Globus pallidus (tissue), 1 donor: ENCODE measurements around the gene SRR.
"Not testable (repeated sequence)": the region's sequence is repeated elsewhere in the genome, so short reads cannot be mapped to it uniquely, and the experiment has no call there.

Experiments
- DNase-seq: peaks from one replicate; pipeline ENCODE4 v3.0.0-alpha.2; 2015; ENCODE audit warnings: low spot score

Gene SRR, protein sequence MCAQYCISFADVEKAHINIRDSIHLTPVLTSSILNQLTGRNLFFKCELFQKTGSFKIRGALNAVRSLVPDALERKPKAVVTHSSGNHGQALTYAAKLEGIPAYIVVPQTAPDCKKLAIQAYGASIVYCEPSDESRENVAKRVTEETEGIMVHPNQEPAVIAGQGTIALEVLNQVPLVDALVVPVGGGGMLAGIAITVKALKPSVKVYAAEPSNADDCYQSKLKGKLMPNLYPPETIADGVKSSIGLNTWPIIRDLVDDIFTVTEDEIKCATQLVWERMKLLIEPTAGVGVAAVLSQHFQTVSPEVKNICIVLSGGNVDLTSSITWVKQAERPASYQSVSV

DNA sequence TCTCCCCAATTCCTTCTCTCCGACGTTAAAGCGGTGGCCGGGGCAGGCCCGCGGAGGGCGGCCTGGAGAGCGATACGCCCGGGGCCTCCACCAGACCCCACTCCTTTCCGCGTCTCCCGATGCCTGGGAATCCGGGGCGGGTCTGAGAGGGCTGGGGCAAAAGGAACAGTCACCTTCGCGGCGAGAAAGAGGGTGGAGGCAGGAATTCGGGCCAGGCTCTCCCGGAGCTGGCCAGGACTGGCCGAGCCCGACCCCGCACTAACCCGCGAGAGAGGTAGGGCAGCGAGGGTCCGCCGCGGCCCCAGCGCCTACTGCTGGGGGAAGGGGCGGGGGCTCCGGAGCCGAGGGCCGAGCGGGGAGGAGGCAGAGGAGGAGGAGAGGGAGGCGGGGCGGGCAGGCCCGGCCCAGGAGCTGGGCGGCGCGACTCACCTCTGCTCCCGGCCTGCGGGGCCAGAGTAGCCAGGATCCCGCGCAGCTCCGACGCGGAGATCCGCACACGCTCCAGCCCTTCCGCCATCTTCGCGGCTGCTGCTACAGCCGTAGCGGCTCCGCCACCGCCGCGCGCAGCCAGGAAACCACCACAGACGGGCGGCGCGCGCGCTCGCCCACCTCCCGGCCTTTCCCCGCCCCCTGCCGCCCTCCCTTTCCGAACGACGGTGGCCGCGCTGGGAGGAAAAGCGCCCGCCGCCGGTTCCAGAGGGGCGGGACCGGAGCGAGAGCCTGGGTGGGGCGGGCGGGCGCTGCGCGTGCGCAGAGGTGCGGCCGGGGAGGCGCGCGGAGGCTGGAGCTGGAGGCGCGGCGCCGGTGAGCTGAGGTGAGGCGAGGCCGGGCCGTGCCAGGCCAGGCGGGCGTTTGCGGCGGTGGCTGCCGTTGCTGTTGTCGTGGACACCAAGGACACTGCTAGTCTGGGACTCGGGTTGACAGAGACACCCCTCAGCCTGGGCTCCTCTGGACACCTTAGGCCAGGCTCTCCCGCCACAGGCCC lies at the start of gene SRR, which contains the start of gene SMG6:
TSS of gene SRR (plus strand) at position 747 of the 985 bp plus-strand sequence. CDS start 11,611 bp downstream, outside the sequence.
TSS of gene SMG6 (minus strand) at position 582 of the 985 bp plus-strand sequence. CDS start at position 517, 65 bp downstream.
- DNase-seq = peak; percentile 86

DNA sequence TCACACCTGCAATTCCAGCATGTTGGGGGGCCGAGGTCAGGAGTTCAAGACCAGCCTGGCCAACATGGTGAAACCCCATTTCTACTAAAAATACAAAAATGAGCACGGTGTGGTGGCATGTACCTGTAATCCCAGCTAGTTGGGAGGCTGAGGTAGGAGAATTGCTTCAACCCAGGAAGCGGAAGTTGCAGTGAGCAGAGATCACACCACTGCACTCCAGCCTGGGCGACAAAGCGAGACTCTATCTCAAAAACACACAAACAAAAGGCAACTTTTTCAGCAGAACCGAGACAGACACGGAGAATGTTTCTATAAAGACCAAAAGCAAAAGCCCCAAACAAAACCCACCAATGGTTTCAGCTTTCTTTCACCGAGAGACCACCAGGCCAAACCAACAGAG lies 44.9 kb upstream of the SRR start:
- not testable (repeated sequence) for DNase-seq

DNA sequence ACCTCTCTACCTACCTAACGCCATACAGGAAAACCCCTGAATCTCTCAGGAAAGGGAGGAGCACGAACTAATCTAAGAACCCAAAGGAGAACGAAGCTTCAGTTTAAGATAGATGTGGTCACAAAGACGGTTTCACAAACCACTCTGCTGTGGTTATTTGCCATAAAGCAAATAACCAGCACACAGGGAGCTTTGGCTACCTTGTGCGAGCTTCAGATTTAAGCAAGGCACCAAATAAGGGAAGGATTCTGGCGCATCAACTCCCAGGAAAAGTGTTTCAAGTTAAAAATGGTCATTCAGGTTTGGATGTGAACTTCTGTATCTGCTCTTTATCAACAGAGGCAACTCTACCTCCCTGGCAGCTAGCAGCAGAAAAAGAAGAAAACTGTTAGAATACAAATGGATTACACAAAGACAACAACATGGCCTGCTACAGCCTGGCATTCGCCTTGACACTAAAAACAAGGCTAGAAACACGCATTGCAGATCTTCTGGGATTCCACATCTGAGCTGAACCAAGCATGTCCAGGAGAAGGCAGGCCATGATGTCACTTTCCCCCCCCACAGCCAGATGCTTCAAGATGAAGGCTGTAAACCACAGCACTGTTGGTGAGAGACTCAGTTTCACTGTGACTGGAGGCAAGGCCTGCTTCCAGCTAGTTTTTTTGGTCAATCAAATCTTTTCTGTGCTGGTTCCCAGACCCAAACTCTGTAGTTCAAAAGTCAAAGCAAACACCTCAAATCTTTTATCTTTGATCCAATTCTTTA lies 43.8 kb upstream of the SRR start:
- DNase-seq = peak; percentile 26

DNA sequence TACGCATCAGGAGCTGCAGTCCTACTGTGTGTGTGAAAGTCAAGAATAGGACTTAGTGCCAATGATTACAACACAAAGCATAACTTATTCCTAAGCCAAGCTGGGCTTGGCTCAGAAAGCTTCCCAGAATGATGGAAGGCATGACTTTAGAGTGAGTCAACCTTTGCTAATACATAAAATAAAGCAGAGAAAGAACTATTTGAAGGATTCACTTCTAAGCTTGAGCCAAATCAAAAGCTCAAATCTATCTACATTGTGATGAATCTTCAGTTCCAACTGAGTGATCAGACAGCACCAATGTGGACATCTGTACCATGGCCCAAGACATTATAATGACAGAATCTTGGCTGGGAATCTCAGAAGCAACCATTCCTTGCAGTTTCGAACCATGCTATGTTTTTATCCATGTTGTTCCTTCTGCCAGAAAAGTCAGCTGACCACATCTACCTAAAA lies 41.6 kb upstream of the SRR start:
- DNase-seq = no peak

DNA sequence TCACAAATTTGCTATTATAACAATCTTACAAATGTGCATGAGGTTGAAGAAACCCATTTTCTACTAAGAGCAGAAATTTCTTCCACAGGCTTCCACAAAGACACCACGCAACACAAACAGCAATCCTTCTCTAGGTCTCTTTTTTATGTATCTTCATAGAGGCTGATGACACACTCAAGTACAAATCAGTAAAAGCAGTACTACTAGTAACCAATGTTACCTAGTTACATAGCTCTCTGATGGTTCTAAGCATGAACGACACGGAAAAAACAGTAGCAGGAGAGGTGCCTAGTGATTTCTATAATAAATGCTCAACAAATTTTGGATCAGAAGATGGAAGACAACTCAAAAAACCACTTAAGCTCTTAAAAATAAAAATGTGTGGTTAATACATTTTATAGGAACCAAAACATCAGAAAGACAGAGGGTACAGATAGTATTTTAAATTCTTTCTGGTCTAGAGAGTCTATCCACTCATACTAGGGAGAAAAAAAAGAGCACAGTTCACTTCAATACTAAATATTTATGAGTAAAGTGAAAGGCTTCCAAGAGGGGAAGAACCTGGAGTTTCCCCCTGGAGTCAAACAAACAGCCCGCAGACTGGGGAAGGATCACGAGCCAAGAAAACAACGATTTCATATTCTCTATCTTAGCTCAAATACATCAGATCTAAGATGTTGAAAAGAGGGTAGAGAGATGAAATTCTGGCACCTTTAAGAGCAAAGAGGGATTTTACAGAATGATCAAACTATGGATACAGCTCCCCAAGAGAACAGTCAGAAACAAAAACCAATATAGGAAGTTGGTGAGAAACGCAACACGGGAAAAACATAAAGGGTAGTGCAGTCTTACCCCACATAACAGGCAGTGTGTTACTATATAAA lies 40.3 kb upstream of the SRR start:
- DNase-seq = no peak

DNA sequence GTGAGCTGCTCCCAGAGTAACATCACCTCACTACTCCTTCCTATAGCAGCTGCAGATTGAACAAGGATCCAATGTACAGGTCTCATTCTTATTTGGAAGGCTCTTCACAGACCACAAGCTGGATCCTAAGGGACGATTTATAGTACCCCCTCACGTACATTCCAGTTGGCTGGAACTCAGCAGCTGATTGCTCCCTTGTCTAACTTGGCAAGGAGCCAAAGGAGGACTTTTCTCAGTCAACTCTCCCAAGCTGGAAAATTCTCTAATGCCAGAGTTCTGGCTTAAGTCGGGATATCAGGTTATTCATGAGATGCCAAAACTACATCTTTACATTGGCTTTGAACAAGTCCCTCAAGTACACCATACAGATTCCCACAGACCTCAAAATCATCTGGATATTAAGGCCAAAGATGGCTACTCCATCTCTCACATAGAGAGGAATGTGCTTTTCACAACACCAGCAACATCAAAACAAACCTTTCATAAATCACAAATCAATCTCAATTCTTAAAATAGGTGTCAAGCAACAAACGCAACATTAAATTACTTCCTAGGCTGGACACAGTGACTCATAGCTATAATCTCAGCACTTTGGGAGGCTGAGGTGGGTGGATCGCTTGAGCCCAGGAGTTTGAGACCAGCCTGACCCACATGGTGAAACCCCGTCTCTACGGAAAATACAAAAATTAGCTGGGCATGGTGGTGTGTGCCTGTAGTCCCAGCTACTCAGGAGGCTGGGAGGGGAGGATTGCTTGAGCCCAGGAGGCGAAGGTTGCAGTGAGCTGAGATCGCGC lies 39.5 kb upstream of the SRR start:
- no peak for DNase-seq

DNA sequence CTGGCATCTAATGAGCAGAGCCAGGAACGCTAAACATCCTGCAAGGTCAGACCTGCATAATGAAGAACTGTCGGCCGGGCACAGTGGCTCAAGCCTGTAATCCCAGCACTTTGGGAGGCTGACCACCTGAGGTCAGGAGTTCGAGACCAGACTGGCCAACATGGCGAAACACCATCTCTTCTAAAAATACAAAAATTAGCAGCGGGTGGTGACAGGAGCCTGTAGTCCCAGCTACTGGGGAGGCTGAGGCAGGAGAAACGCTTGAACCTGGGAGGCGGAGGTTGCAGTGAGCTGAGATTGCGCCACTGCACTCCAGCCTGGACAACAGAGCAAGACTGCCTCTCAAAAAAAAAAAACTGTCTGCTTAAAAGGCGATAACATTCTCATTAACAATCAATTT lies 38.6 kb upstream of the SRR start:
- DNase-seq = not testable (repeated sequence)

DNA sequence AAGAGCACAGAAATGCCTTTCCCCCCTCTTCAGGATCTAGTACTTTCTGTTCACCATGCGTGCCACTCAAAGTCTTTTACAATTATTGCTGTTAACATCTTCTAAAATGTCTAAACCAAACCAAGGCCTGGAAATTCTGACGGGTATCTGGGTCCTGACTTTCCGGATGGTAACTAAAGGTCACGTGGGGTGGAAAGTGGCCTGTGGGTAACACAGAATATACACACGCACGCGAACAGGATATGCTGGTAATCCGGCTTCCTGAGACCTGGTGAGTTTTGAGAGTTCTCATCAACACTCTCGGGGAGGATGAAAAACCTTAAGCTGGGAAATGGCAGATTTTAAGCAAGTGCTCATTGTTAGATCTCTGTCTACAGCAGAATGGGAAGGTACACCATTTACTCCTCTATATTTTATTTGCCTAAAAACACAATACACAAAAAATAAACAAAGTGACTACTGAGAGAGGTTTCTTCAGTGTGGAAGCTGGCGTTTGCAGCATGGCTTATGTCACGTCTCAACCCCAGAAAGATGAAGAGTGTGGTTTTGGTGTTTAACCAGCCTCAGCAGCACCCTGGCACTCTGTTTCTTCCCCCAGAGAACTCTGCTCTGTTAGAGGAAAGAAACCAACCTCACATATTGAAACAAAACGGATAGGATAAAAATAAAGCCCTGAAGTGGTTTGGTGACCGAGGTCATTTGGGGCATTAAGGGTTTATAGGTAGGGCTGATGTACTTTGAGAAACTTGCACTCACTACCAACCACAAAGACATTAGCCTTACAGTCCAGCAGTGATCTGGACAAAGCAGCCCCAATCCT lies 37.5 kb upstream of the SRR start:
- no peak for DNase-seq

DNA sequence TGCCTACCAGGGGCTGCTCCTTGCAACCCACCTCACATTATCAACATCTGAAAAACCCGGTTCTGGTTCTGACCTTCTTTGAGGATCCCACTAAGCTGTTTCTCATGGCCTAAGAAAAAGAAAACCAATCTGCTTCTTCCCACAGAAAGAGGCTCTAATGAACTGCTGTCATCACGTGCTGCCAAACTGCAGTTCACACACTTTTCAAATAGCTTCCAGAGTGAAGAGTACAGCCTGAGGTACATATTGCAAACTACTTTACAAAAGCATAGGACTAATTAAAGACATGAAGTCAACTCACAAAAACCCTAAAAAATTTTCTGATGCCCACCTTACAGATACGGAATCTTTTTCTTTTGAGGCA lies 36.9 kb upstream of the SRR start:
- DNase-seq = no peak

DNA sequence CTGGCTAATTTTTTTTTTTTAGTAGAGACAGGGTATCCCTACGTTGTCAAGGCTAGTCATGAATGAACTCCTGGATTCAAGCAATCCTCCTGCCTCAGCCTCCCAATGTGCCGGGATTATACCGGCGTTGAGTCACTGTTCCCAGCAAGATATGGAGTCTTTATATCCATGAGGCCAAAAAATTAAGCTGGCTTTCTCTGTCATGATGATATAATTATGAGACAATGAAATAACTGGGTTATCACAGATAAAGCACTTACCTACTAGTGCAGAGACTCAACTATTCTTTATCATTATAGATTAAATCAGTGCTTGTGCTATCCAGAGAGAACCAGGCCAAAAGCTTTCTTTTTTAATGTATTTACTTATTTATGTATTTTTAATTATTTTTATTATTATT lies 36.4 kb upstream of the SRR start:
- DNase-seq = no peak

DNA sequence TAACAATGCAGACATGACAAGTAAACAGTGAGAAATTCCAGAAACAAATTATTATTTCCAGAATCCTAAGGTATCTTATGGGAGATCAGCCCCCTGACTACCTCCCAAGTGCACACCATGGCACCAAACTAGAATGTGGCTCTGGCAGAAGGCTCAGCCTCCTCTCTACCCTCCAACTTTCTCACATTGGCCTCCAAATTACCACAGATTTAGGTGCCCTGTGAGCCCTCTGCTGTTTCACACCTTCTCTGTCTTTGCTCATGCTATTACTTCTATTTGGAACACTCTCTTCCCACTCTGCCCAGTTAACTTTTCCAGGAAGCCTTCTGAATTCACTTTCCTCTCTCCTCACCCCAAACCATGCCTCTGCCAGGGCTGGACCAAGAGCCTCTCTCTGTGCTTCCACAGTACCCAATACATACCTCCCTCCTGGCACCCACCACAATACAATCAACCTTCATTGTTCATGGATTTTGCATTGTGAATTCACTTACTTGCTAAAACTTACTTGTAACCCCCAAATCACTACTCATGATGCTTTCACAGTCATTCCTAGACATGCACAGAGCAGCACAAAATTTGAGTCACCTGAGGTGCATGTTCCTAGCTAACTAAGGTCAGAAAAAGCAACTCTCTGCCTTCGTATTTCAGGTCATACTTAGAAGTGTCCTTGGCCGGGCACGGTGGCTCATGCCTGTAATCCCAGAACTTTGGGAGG lies 31.6 kb upstream of the SRR start:
- DNase-seq = no peak

DNA sequence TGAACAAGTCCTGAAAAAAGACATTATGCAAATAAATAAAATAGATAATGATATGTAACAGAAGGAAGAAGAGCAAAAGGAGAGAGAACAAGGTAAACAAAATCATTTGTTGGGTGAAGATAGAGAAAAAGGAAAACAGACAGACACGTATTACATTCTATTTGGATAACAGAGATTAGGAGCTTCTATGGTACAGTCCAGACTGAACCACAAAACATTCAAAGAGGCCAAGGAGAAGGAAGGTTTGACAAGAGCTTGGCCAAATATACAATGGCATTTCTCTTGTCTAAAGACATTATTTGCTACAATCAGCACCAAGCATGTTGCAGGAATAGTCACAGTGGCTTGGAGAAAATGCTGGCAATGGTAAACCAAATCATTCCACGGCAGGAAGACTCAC lies 29.3 kb upstream of the SRR start:
- DNase-seq = no peak

DNA sequence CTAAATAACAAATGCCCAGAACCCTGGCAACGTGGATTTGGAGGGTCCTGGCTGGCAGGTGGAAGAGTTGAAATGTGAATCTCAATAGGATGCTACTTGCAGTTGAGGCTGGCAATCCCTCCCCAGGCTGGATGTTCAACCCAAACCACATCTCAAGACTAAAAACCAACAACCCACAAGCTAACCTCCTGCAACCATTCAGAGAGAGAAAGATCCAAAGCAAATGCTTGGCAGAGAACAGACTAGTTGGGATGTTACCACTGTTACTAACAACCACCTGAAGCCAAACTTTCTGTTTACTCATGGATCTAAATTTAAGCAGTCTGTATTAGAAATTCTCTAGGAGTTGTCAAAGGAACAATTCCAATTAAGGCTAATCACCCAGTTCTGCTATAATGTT lies 28.0 kb upstream of the SRR start:
- DNase-seq = no peak

DNA sequence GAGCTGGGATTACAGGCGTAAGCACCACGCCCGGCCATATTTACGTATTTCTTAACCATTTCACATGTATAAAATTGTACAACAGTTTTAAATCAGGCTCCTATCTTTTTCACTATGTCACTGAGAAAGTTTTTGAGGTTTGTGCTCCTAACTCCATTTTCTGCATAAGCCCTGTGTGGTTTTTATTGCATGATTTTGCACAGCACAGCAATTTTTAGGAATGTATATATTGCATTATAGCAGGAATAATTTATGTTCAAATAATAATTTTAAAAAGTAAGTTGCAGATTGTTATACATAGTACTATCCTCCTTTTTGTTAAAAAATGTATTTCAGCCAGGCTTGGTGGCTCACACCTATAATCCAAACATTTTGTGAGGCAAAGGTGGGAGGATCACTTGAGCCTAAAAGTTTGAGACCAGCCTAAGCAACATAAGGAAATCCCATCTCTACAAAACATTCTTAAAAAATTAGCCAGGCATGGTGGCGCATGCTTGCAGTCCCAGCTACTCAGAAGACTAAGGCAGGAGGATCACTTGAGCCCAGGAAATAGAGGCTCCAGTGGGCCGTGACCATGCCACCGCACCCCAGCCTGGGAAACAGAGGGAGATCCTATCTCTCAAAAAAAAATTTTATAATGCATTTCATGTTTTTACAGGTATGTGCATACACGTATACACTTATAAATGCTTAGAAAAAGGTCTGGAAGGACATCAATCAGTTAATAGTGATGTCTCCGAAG lies 26.1 kb upstream of the SRR start:
- no peak for DNase-seq

DNA sequence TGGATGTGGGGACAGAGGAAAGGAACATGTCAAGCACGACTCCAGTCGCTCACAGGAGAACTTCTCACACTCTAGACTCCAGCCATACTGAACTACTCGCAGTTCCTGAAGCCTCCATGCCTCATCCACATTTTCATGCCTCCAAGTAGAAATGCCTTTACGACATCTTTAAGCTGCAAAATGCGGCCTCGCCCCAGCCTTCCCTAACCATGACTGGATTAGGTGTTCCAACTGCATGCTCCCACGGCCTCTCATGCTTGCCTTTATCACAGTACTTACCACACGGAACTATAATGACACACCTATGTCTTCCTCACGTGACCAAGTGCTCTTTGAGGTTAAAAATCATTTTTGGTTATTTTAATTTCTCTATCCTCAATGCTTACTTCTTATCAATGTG lies 24.0 kb upstream of the SRR start:
- DNase-seq = no peak

DNA sequence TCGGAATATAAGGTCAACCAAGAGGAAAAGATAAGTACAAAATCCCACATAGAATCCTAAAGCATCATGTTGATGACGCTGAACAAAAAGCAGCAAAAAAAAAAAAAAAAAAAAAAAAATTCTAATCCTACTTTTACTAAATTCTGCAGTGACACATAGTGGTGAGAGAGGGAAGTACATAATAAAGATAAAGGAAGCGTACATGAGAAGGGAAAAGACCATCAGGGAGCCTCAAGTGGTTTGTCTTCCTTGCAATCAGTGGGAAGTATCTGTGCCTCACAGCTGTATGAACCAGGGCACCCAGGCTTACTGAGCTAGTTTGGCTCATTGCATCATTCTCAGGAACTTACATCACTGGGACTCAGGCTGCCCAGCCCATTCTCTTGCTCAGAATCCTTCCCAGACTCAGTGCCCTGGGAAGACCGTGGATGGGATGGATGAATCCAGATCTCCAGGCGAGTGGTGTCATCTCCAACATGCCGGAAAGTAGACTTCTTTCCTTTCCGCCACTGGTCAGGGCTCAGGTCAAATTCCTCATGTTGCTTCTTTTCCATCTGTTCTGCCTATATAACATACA lies 21.4 kb upstream of the SRR start:
- DNase-seq = peak; percentile 42

DNA sequence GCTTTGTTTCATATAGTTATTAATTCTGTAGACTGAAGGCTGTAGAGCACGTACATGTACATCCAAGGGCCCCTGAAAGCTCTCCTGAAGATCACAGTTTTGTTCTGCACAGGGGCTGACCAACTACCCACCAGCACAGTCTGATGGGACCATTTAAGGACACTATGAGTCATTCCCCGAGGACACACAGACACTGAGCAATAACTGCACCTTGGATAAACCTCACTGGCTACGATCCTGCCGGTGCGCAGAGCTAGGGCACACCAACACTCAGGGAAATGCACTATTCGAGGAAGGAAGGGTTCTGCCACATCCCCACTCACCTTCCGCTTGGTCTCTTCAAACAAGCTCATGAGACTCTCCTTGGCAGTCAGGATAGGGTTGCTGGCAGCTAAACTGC lies 20.4 kb upstream of the SRR start:
- no peak for DNase-seq
